Mesothelial cell of epicardium (in vitro differentiated cells): ENCODE data around the gene PRKAB2. TPM values are rescaled to one million over a fixed set of nuclear protein-coding genes. Genes with fewer than 3 reads are reported as not detected.
"Not testable (repeated sequence)": the region's sequence is repeated elsewhere in the genome, so short reads cannot be mapped to it uniquely, and the experiment has no call there.

ENCODE experiments used
- DNase-seq, 2 experiments: peaks; one replicate each; pipeline ENCODE4 v3.0.0; 2021; ENCODE audit warnings: low spot score in 2 of 2; ENCODE audit not compliant: unreplicated experiment in 2 of 2
- H3K27ac Mint-ChIP-seq: 2 replicates; pipeline ENCODE4 v1.8.0; 2021; ENCODE audit warnings: mixed read lengths
- H3K27me3 Mint-ChIP-seq: 2 replicates; pipeline ENCODE4 v1.8.0; 2021; ENCODE audit warnings: low read depth, mixed read lengths
- H3K36me3 Mint-ChIP-seq: 2 replicates; pipeline ENCODE4 v1.8.0; 2021; ENCODE audit warnings: mixed read lengths
- H3K4me1 Mint-ChIP-seq: 2 replicates; pipeline ENCODE4 v1.8.0; 2021; ENCODE audit warnings: mixed read lengths
- H3K4me3 Mint-ChIP-seq: 2 replicates; pipeline ENCODE4 v1.8.0; 2021; ENCODE audit warnings: mild to moderate bottlenecking, moderate library complexity, mixed read lengths
- H3K9me3 Mint-ChIP-seq: 2 replicates; pipeline ENCODE4 v1.8.0; 2021; ENCODE audit warnings: mixed read lengths
- CTCF ChIP-seq: fragments of 200-600 bp; sonication (generic); IDR thresholded peaks from one replicate; pipeline ENCODE4 v1.5.0; 2021; ENCODE audit warnings: antibody characterized with exemption; ENCODE audit not compliant: unreplicated experiment
- total RNA-seq: library from RNA; stranded (reverse); gene quantifications from 3 replicates; pipeline ENCODE4 v1.2.1, GENCODE V29; 2021

Gene PRKAB2
- total RNA-seq, 1 donor from 2014 or later, result 15.2 TPM

- no peak for DNase-seq
- Mint-ChIP-seq H3K4me3 (no peak overlapping the region), H3K27ac (no peak overlapping the region), H3K27me3 (no peaks in the 10 kb centered on the region), H3K36me3 (peaks cover 43% of the 10 kb centered on the region), H3K9me3 (no peaks in the 10 kb centered on the region), H3K4me1 (peaks cover 9% of the 10 kb centered on the region)
- no peak for TF ChIP-seq CTCF
Measured at GRCh38 chr1:147163019-147163418, 9.3 kb downstream of the PRKAB2 start.

- no peak overlapping the region for H3K4me3 Mint-ChIP-seq
- H3K36me3 Mint-ChIP-seq, result peaks cover 50% of the 10 kb centered on the region
- no peaks in the 10 kb centered on the region for H3K27me3 Mint-ChIP-seq
- DNase-seq, result no peak
- TF ChIP-seq CTCF, result no peak
- no peaks in the 10 kb centered on the region for H3K9me3 Mint-ChIP-seq
- no peak overlapping the region for H3K27ac Mint-ChIP-seq
- H3K4me1 Mint-ChIP-seq, result peaks cover 2% of the 10 kb centered on the region
Measured at GRCh38 chr1:147162093-147162492, 10.2 kb downstream of the PRKAB2 start.

GRCh38 chr1:147157116-147157515 is 15.2 kb downstream of the PRKAB2 start:
- peaks cover 30% of the 10 kb centered on the region for H3K36me3 Mint-ChIP-seq
- DNase-seq, H3K27ac Mint-ChIP-seq, H3K4me3 Mint-ChIP-seq, H3K27me3 Mint-ChIP-seq, H3K9me3 Mint-ChIP-seq, H3K4me1 Mint-ChIP-seq: not testable (repeated sequence)

GRCh38 chr1:147156642-147157041 is 15.6 kb downstream of the PRKAB2 start:
- Mint-ChIP-seq H3K4me1 (no peaks in the 10 kb centered on the region), H3K4me3 (no peak overlapping the region), H3K27ac (no peak overlapping the region), H3K27me3 (no peaks in the 10 kb centered on the region), H3K9me3 (no peaks in the 10 kb centered on the region), H3K36me3 (peaks cover 30% of the 10 kb centered on the region)
- no peak for TF ChIP-seq CTCF
- no peak for DNase-seq

GRCh38 chr1:147152772-147153171 is 19.5 kb downstream of the PRKAB2 start:
- TF ChIP-seq CTCF, result no peak
- Mint-ChIP-seq H3K36me3 (peaks cover 7% of the 10 kb centered on the region), H3K4me1 (no peaks in the 10 kb centered on the region), H3K4me3 (no peak overlapping the region), H3K27ac (no peak overlapping the region), H3K27me3 (no peaks in the 10 kb centered on the region), H3K9me3 (no peaks in the 10 kb centered on the region)
- no peak for DNase-seq

- no peak for TF ChIP-seq CTCF
- no peak for DNase-seq
- no peak overlapping the region for H3K27ac Mint-ChIP-seq
- no peaks in the 10 kb centered on the region for H3K36me3 Mint-ChIP-seq
- H3K9me3 Mint-ChIP-seq, result no peaks in the 10 kb centered on the region
- no peak overlapping the region for H3K4me3 Mint-ChIP-seq
- H3K4me1 Mint-ChIP-seq, result no peaks in the 10 kb centered on the region
- no peaks in the 10 kb centered on the region for H3K27me3 Mint-ChIP-seq
Measured at GRCh38 chr1:147151244-147151643, 21.0 kb downstream of the PRKAB2 start.
